Smooth muscle cell (in vitro differentiated cells): ENCODE results near the gene LETM1. TPM values are rescaled to one million over a fixed set of nuclear protein-coding genes. Genes with fewer than 3 reads are reported as not detected.
A peak's percentile ranks its signal among the peaks of the same experiment; 100 is the strongest.

Experiments used
- DNase-seq: peaks from one replicate; lab custom pipeline; 2025; ENCODE audit not compliant: unreplicated experiment; lab: John Stamatoyannopoulos, UW
- H2AFZ ChIP-seq: fragments of 200-600 bp; sonication (generic); 2 replicates; pipeline ENCODE4 v1.6.0; 2016; ENCODE audit warnings: antibody characterized with exemption, low read depth, mild to moderate bottlenecking
- H3F3A ChIP-seq: fragments of 200-600 bp; sonication (generic); 2 replicates; pipeline ENCODE4 v1.6.0; 2017; ENCODE audit warnings: antibody characterized with exemption, low read depth
- H3K27ac ChIP-seq: fragments of 200-600 bp; sonication (generic); 2 replicates; pipeline ENCODE4 v1.5.1; 2016; ENCODE audit warnings: low read depth, mild to moderate bottlenecking
- H3K27me3 ChIP-seq: fragments of 200-600 bp; sonication (generic); 2 replicates; pipeline ENCODE4 v1.6.1; 2016; ENCODE audit warnings: low read depth, mild to moderate bottlenecking
- H3K36me3 ChIP-seq: fragments of 200-600 bp; sonication (generic); 2 replicates; pipeline ENCODE4 v1.5.1; 2016; ENCODE audit warnings: low read depth
- H3K4me1 ChIP-seq: fragments of 200-600 bp; sonication (generic); 2 replicates; pipeline ENCODE4 v1.5.1; 2016; ENCODE audit warnings: low read depth
- H3K4me2 ChIP-seq: fragments of 200-600 bp; sonication (generic); 2 replicates; pipeline ENCODE4 v1.6.0; 2016; ENCODE audit warnings: mild to moderate bottlenecking
- H3K4me3 ChIP-seq: fragments of 200-600 bp; sonication (generic); 2 replicates; pipeline ENCODE4 v1.5.1; 2016; ENCODE audit warnings: mild to moderate bottlenecking
- H3K79me2 ChIP-seq: fragments of 200-600 bp; sonication (generic); 2 replicates; pipeline ENCODE4 v1.6.0; 2016; ENCODE audit warnings: low read depth, mild to moderate bottlenecking
- H3K9ac ChIP-seq: fragments of 200-600 bp; sonication (generic); 2 replicates; pipeline ENCODE4 v1.6.0; 2016; ENCODE audit warnings: low read depth
- H3K9me3 ChIP-seq: fragments of 200-600 bp; sonication (generic); replicated peaks from 2 replicates; pipeline ENCODE4 v1.5.1; 2016; ENCODE audit warnings: low read depth
- H4K20me1 ChIP-seq: fragments of 200-600 bp; sonication (generic); 2 replicates; pipeline ENCODE4 v1.6.0; 2016; ENCODE audit warnings: low read depth
- WGBS: methylation state at CpG from one replicate; pipeline ENCODE4 v1.1.7; 2016; ENCODE audit warnings: low lambda C conversion rate; 5-methylcytosine and 5-hydroxymethylcytosine counted together
- polyA plus RNA-seq: library from polyadenylated mRNA; unstranded; fragments of >200 nt; fragmentation: Nextera tagmentation; extraction: Ambion mirVana; gene quantifications from 2 replicates; pipeline ENCODE4 v1.2.1, GENCODE V29; 2016
- total RNA-seq: library from RNA; depleted of rRNA; stranded (reverse); fragments of >200 nt; gene quantifications from 2 replicates; pipeline ENCODE4 v1.2.3, GENCODE V29; 2014
- TF ChIP-seq, protein P1 (sequence below): fragments of 200-600 bp; sonication (generic); IDR thresholded peaks from 2 replicates; pipeline ENCODE4 v1.5.1; 2017; ENCODE audit warnings: borderline replicate concordance, mild to moderate bottlenecking, antibody characterized with exemption; ENCODE audit not compliant: insufficient read depth, poor library complexity, severe bottlenecking

The LETM1 gene
- total and polyA plus RNA-seq, 2 experiments from 2014 or later: 15.3 to 17.1 TPM

DNA sequence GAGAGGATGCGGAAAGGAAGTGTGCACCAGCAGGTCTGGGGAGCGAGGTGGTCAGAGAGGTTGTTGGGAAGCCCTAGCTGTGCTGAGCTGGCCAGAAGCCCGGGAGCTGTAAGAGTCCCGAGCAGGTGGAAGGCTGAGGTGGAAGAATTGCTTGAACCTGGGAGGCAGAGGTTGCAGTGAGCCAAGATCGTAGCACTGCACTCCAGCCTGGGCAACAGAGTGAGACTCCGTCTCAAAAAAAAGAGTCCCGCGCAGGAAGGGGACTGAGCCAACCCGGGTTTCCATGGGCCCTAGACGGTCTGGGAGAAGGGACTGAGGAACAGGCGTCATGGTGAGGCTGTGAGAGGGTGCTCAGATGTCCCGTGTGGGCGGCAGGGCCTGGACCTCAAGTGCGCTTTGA is 75.5 kb downstream of the LETM1 start:
- Histone ChIP-seq H3K9me3 (no peaks in the 10 kb centered on the region), H2AFZ (no peak overlapping the region), H3K36me3 (no peaks in the 10 kb centered on the region), H3K27me3 (no peaks in the 10 kb centered on the region), H3F3A (no peaks in the 10 kb centered on the region), H3K4me3 (no peak overlapping the region), H4K20me1 (no peaks in the 10 kb centered on the region), H3K4me1 (peaks cover 23% of the 10 kb centered on the region), H3K9ac (no peak overlapping the region), H3K27ac (no peak overlapping the region), H3K4me2 (no peak overlapping the region), H3K79me2 (no peaks in the 10 kb centered on the region)
- DNase-seq: no peak
- TF ChIP-seq, protein P1, sequence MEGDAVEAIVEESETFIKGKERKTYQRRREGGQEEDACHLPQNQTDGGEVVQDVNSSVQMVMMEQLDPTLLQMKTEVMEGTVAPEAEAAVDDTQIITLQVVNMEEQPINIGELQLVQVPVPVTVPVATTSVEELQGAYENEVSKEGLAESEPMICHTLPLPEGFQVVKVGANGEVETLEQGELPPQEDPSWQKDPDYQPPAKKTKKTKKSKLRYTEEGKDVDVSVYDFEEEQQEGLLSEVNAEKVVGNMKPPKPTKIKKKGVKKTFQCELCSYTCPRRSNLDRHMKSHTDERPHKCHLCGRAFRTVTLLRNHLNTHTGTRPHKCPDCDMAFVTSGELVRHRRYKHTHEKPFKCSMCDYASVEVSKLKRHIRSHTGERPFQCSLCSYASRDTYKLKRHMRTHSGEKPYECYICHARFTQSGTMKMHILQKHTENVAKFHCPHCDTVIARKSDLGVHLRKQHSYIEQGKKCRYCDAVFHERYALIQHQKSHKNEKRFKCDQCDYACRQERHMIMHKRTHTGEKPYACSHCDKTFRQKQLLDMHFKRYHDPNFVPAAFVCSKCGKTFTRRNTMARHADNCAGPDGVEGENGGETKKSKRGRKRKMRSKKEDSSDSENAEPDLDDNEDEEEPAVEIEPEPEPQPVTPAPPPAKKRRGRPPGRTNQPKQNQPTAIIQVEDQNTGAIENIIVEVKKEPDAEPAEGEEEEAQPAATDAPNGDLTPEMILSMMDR: no peak
- WGBS: 92% methylated on average over 14 of the region's 14 CpGs

DNA sequence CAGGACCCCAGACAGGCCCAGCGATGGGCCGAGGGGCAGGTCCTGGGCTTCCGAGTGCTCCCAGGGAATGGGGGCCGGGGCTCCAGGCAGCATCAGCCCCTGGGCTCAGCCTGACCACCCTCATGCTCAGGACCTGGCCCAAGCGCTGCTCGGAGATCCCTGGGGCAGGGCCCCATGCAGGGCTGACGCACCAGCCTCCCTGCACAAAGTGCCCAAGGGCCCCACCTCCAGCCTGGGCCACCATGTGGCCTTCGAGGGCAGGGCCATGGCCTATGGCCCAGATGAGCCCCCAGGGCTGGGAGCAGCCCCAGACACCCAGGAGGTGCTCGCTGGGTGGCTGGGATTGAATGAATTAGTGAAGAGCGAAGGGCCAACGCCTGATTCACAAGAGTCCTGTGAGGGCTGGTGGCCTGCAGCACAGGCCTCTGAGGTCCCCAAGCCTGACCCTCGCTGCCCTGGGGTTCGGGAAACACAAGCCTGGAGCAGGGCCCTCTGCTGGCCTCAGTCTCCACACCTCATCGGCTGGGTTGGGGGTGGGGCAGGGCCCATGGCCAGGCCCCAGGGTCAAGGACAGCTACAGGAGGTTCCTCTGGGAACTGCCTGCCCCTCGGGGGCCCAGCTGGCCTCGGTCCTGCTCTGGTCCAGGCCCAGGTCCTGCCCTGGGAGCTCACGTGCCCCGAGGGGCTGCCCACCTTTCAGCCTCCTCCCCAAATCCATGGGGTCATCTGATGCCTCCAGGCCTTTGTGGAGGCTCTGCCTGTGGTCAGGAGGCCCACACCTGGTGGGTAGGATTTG is 76.2 kb downstream of the LETM1 start:
- Histone ChIP-seq H3K4me3 (no peak overlapping the region), H3K4me1 (peaks cover 23% of the 10 kb centered on the region), H3K27ac (no peak overlapping the region), H3F3A (no peaks in the 10 kb centered on the region), H3K4me2 (no peak overlapping the region), H3K79me2 (no peaks in the 10 kb centered on the region), H2AFZ (no peak overlapping the region), H3K9ac (no peak overlapping the region), H3K27me3 (no peaks in the 10 kb centered on the region), H3K36me3 (no peaks in the 10 kb centered on the region), H3K9me3 (no peaks in the 10 kb centered on the region), H4K20me1 (no peaks in the 10 kb centered on the region)
- TF ChIP-seq, protein P1: no peak
- no peak for DNase-seq
- 84% methylated on average over 18 of the region's 18 CpGs for WGBS

DNA sequence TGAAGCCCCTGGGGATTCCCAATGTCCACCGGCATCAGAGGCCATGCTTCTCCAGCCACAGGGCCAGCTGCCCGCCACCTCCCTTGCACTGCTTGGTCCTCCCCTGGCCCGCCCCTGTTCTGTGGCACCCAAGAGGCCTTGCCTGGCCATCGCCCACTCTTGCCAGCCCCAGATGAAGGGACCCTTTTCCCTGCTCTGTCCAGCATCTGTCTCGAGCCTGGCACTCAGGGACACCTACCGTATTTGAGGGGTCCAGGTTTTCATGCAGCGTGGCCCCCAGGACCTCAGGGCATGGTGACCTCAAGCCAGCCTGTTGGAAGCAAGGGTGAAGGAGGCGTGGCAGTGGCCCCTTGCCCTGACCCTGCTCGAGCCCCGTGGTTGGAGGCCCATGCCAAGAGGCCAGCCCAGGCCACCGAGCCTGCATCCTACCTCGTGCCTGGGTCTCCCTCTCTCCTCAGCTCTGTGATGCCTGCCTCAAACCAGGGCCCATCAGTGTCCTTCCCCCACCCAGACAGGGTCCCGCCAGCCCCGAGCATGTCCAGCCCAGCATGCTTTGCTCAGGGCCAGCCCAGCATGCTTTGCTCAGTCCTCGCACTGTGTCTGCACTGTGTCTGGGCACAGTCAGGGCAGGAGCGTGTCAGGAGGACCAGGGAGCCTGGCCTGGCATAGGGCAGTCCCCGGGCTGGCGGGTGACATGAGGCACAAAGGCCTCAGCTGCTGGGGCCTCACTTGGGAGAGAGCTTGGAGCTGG is 77.1 kb downstream of the LETM1 start:
- 93% methylated on average over 18 of the region's 18 CpGs for WGBS

More for the DNA sequence above, 77.1 kb downstream of the LETM1 start:
- H3K4me2 ChIP-seq: peak overlapping the region; percentile 63
- H2AFZ ChIP-seq: no peak overlapping the region
- H4K20me1 ChIP-seq: no peaks in the 10 kb centered on the region
- no peaks in the 10 kb centered on the region for H3K9me3 ChIP-seq
- TF ChIP-seq, protein P1: no peak
- no peak overlapping the region for H3K9ac ChIP-seq
- H3K36me3 ChIP-seq: no peaks in the 10 kb centered on the region
- no peak overlapping the region for H3K27ac ChIP-seq
- H3F3A ChIP-seq: no peaks in the 10 kb centered on the region
- peaks cover 23% of the 10 kb centered on the region for H3K4me1 ChIP-seq
- no peaks in the 10 kb centered on the region for H3K27me3 ChIP-seq
- H3K79me2 ChIP-seq: no peaks in the 10 kb centered on the region
- no peak overlapping the region for H3K4me3 ChIP-seq
- DNase-seq: no peak
